SK-N-MC (cell line): Measurements from ENCODE around the gene KCNMA1.

Experiments
- EZH2 ChIP-seq: fragments of 200-600 bp; sonication (generic); IDR thresholded peaks from one replicate; pipeline ENCODE4 v1.6.1; 2017; ENCODE audit warnings: antibody characterized with exemption
- FOXP2 ChIP-seq: optimal IDR thresholded peaks from 2 replicates; pipeline ENCODE3; 2011; ENCODE audit warnings: mild to moderate bottlenecking, moderate library complexity; ENCODE audit not compliant: insufficient read depth; ENCODE audit errors: extremely low read length, control extremely low read depth
- POLR2AphosphoS5 ChIP-seq: IDR thresholded peaks from 2 replicates; pipeline ENCODE4 v1.6.1; 2012; ENCODE audit warnings: mild to moderate bottlenecking, low read depth, low read length, borderline replicate concordance

DNA sequence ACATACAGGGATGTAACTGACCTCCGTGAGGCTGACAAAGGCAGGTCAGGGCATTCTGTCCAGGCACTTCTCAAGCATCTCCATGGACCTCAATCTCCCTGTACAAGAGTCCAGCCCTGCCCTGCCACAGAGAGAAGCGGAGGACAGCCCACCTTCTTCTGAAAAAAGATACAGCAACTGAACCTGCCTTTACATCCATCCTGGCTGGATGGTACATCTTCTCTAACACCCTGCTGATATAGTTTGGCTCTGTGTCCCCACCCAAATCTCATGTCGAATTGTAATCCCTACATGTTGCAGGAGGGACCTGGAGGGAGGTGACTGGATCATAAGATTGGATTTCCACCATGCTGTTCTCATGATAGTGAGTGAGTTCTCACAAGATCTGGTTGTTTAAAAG lies 40.5 kb upstream of the KCNMA1 start:
- TF ChIP-seq EZH2 = no peak
- no peak for TF ChIP-seq POLR2AphosphoS5
- TF ChIP-seq FOXP2 = no peak
